ENCODE measurements around the gene SAMD3.

- TF ChIP-seq POLR2A (IDR thresholded peaks at IDR 0.05; ENCODE audit: low read length) = no peak
- no peak for TF ChIP-seq GATA1 (IDR thresholded peaks at IDR 0.05; ENCODE audit: low read depth, low read length)
These were observed 123.6 kb downstream of the SAMD3 start for GRCh38 chr6:130099119-130099518.
